Gastrocnemius medialis (tissue), 4 donors: ENCODE data around the gene ATXN1. TPM values are rescaled to one million over a fixed set of nuclear protein-coding genes. Genes with fewer than 3 reads are reported as not detected.

Experiments
- ATAC-seq, 2 donors: fragments of 150-250 bp; one replicate each; pipeline ENCODE4 v1.9.1; 2016
- DNase-seq, 2 donors: peaks; one replicate each; pipeline ENCODE4 v3.0.0-alpha.2; 2019
- H3K27ac ChIP-seq, 4 donors: fragments of 200-600 bp; sonication (generic); 1 replicate in 1 of 4; 2 replicates in 3 of 4; pipeline ENCODE4 v1.5.1; 2016 to 2018; ENCODE audit warnings: mild to moderate bottlenecking in 2 of 4, moderate library complexity in 1 of 4
- H3K27me3 ChIP-seq, 3 donors: fragments of 200-600 bp; sonication (generic) in 2 of 3; 1 replicate in 1 of 3; 2 replicates in 2 of 3; pipeline versions ENCODE4 v1.5.1 to v1.6.0; 2016 to 2019; ENCODE audit warnings: mild to moderate bottlenecking in 1 of 3, moderate library complexity in 1 of 3
- H3K36me3 ChIP-seq, 2 donors: fragments of 200-600 bp; sonication (generic) in 1 of 2; one replicate each; pipeline ENCODE4 v1.5.1; 2017 to 2018
- H3K4me1 ChIP-seq, 2 donors: fragments of 200-600 bp; sonication (generic) in 1 of 2; one replicate each; pipeline ENCODE4 v1.5.1; 2016 to 2017; ENCODE audit warnings: mild to moderate bottlenecking in 2 of 2
- H3K4me3 ChIP-seq, 4 donors: fragments of 200-600 bp; sonication (generic) in 3 of 4; 1 replicate in 1 of 4; 2 replicates in 3 of 4; pipeline ENCODE4 v1.5.1; 2016 to 2019; ENCODE audit warnings: mild to moderate bottlenecking in 2 of 4
- H3K9me3 ChIP-seq, 3 donors: fragments of 200-600 bp; sonication (generic) in 2 of 3; 1 replicate in 1 of 3; 2 replicates in 2 of 3; pipeline ENCODE4 v1.5.1; 2016 to 2019
- CTCF ChIP-seq, 5 experiments: fragments of 450-650 bp in 3 of 5; fragments of 200-600 bp in 2 of 5; sonication (generic) in 2 of 5; IDR thresholded peaks in 4 of 5; conservative IDR thresholded peaks in 1 of 5; 1 replicate in 4 of 5; 2 replicates in 1 of 5; pipeline ENCODE4 v1.5.1; 2016 to 2019; ENCODE audit warnings: antibody characterized with exemption in 5 of 5, mild to moderate bottlenecking in 3 of 5, moderate library complexity in 3 of 5
- POLR2A ChIP-seq, 2 donors: fragments of 450-650 bp; IDR thresholded peaks; one replicate each; pipeline ENCODE4 v1.6.1; 2017; ENCODE audit warnings: antibody characterized with exemption in 2 of 2, mild to moderate bottlenecking in 2 of 2, moderate library complexity in 2 of 2
- in situ Hi-C, 4 donors: fragments of 200-750 bp; cut with MboI; loops; one replicate each; pipeline versions ENCODE4 v1.15.0 to v1.8.0; 2017; ENCODE audit warnings: low sequenced_read_pairs in 4 of 4
- intact Hi-C: fragments of 100-400 bp; cut with DNase I; formaldehyde crosslinking; loops from one replicate; pipeline ENCODE4 v1.15.1; 2023; ENCODE audit warnings: low total_unique reads
- total RNA-seq, 4 donors: library from RNA; depleted of rRNA; stranded (reverse); fragments of >200 nt; gene quantifications; one replicate each; pipeline versions ENCODE4 v1.1.0 to v1.2.3, GENCODE V29; 2016

The ATXN1 gene
- total RNA-seq, 4 donors from 2014 or later, result 21.8 to 42.9 (median 33.1) TPM

- ATAC-seq (no peak), DNase-seq (no peak)
- no peaks in the 10 kb centered on the region for H3K27me3 ChIP-seq
- intact Hi-C loops (loop anchor here (2.0 to 10.0 kb wide), 3 partner anchors 45 to 187 kb away; partner anchors contain the start of gene GMPR), in situ Hi-C loops (loop anchor here in 1 of 4 donors (10.0 kb wide), 1 partner anchor 87 kb away; the partner anchor contains the start of gene GMPR)
- no peak overlapping the region for H3K4me3 ChIP-seq
- H3K4me1 ChIP-seq, result peaks cover 69 to 78% of the 10 kb centered on the region in 2 donors
- no peaks in the 10 kb centered on the region for H3K9me3 ChIP-seq
- peak overlapping the region; percentile 93 to 100 (median 96) for H3K27ac ChIP-seq
- H3K36me3 ChIP-seq, result peaks cover 0 to 3% of the 10 kb centered on the region in 2 donors
- TF ChIP-seq POLR2A (IDR thresholded peaks at IDR 0.05) (no peak), CTCF (IDR thresholded peaks at IDR 0.05 in 4 of 5, conservative IDR thresholded peaks at IDR 0.05 in 1 of 5) (no peak)
These were observed 439.4 kb downstream of the ATXN1 start for GRCh38 chr6:16321826-16322225.

- no peak overlapping the region for H3K4me3 ChIP-seq
- in situ Hi-C loops (loop anchor here in 1 of 4 donors (10.0 kb wide), 1 partner anchor 87 kb away; the partner anchor contains the start of gene GMPR), intact Hi-C loops (loop anchor here (2.0 to 10.0 kb wide), 3 partner anchors 45 to 187 kb away; partner anchors contain the start of gene GMPR)
- no peak for ATAC-seq
- H3K27ac ChIP-seq, result peak overlapping the region; percentile 93 to 100 (median 96)
- no peaks in the 10 kb centered on the region for H3K27me3 ChIP-seq
- H3K9me3 ChIP-seq, result no peaks in the 10 kb centered on the region
- no peaks in the 10 kb centered on the region for H3K36me3 ChIP-seq
- no peak for DNase-seq
- H3K4me1 ChIP-seq, result peaks cover 70 to 83% of the 10 kb centered on the region in 2 donors
- TF ChIP-seq POLR2A (IDR thresholded peaks at IDR 0.05) (no peak), CTCF (IDR thresholded peaks at IDR 0.05 in 4 of 5, conservative IDR thresholded peaks at IDR 0.05 in 1 of 5) (no peak)
These were observed 439.9 kb downstream of the ATXN1 start for GRCh38 chr6:16321341-16321710.

- Histone ChIP-seq H3K36me3 (no peaks in the 10 kb centered on the region), H3K9me3 (no peaks in the 10 kb centered on the region), H3K4me3 (peak overlapping the region; percentile 36 to 55 (median 50)), H3K27ac (peak overlapping the region; percentile 93 to 100 (median 96)), H3K27me3 (no peaks in the 10 kb centered on the region), H3K4me1 (peaks cover 70 to 84% of the 10 kb centered on the region in 2 donors)
- in situ Hi-C loops (loop anchor here in 1 of 4 donors (10.0 kb wide), 1 partner anchor 86 kb away; the partner anchor contains the start of gene GMPR), intact Hi-C loops (loop anchor here (2.0 to 10.0 kb wide), 3 partner anchors 44 to 186 kb away; partner anchors contain the start of gene GMPR)
- DNase-seq (peak; percentile 76 to 82), ATAC-seq (peak; percentile 57 to 66)
- TF ChIP-seq CTCF (IDR thresholded peaks at IDR 0.05 in 4 of 5, conservative IDR thresholded peaks at IDR 0.05 in 1 of 5) (no peak), POLR2A (IDR thresholded peaks at IDR 0.05) (peak in 1 of 2 donors; percentile 43)
These were observed 440.5 kb downstream of the ATXN1 start for GRCh38 chr6:16320533-16321340.

GRCh38 chr6:16319813-16320532 is 441.3 kb downstream of the ATXN1 start:
- no peaks in the 10 kb centered on the region for H3K9me3 ChIP-seq
- intact Hi-C loops (loop anchor here (2.0 to 10.0 kb wide), 3 partner anchors 43 to 185 kb away; partner anchors contain the start of gene GMPR), in situ Hi-C loops (loop anchor here in 1 of 4 donors (10.0 kb wide), 1 partner anchor 85 kb away; the partner anchor contains the start of gene GMPR)
- ATAC-seq, result peak; percentile 73 to 74
- no peaks in the 10 kb centered on the region for H3K36me3 ChIP-seq
- peak overlapping the region; percentile 93 to 100 (median 96) for H3K27ac ChIP-seq
- peak; percentile 92 to 96 for DNase-seq
- TF ChIP-seq POLR2A (IDR thresholded peaks at IDR 0.05) (peak in 1 of 2 donors; percentile 61), CTCF (IDR thresholded peaks at IDR 0.05 in 4 of 5, conservative IDR thresholded peaks at IDR 0.05 in 1 of 5) (no peak)
- H3K4me1 ChIP-seq, result peaks cover 69 to 84% of the 10 kb centered on the region in 2 donors
- no peaks in the 10 kb centered on the region for H3K27me3 ChIP-seq
- H3K4me3 ChIP-seq, result peak overlapping the region; percentile 36 to 55 (median 50)
